ENCODE data around the gene PEX1.

The PEX1 gene

DNA sequence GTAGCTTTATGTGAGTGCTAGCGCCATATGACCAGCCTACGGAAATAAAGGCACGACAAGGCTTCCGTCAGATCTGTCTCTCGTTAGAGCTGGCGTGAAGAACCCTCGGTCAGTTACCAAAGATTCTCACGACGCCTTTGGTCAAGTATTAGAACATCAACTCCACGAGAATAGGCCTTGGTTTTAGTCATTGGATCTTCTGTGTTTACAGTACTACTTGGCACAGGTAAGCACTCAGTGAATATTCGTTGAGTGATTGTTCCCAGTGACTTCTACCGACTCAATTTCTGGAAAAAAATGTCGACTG, 591 bp upstream of the PEX1 start:
- DNase-seq (ENCODE audit: low read depth) = no peak
- TF ChIP-seq, protein P1, sequence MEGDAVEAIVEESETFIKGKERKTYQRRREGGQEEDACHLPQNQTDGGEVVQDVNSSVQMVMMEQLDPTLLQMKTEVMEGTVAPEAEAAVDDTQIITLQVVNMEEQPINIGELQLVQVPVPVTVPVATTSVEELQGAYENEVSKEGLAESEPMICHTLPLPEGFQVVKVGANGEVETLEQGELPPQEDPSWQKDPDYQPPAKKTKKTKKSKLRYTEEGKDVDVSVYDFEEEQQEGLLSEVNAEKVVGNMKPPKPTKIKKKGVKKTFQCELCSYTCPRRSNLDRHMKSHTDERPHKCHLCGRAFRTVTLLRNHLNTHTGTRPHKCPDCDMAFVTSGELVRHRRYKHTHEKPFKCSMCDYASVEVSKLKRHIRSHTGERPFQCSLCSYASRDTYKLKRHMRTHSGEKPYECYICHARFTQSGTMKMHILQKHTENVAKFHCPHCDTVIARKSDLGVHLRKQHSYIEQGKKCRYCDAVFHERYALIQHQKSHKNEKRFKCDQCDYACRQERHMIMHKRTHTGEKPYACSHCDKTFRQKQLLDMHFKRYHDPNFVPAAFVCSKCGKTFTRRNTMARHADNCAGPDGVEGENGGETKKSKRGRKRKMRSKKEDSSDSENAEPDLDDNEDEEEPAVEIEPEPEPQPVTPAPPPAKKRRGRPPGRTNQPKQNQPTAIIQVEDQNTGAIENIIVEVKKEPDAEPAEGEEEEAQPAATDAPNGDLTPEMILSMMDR (conservative IDR thresholded peaks at IDR 0.05; ENCODE audit: control insufficient read depth, insufficient read depth, low read depth, low read length) = no peak

DNA sequence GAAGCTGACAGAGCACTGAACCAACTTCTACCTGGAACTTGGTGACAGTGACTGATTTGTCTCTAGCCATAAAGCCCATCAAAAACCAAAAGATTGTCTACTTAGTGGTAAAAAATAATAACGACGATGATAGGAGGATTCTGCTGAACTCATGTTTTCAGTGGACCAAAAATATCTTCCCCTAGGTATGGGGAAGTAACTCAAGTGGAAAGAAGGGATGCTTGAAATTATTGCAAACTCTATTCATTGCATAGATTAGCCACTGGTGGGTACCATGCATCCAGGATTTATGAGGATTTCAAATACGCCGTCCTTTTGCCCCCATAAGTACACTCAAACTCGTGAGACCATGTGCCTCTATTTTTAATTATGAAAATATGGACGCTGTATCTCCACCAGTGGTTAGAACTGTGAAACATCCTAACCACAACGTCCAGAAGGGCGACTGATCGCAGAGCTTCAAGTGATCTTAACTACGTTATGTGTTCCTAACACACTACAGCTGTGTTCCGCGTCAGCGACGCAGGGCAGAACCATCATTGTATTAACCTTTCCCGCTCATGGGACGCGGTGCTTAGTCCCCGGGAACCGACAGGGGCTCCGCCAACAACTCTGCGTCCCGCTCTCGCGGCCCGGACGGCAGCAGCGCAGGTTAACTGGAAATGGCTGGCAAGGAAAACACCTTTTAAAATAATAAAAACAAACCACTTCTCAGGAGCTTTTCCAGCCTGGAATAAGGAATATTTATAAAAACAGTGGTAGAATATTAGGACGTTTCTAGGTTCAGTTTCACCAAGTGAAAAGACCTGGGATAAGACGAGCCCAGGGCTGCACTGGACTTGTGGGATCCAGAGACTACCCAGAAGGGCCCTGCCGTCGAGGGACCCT, 776 bp downstream of the PEX1 start:
- peak; percentile 58 for DNase-seq (ENCODE audit: low read depth)
- TF ChIP-seq, protein P1 (conservative IDR thresholded peaks at IDR 0.05; ENCODE audit: control insufficient read depth, insufficient read depth, low read depth, low read length) = no peak
- H3K4me3 ChIP-seq (ENCODE audit: control insufficient read depth, low read depth, low read length) = peak overlapping the region; percentile 86

More for the DNA sequence above, 591 bp upstream of the PEX1 start:
- H3K4me3 ChIP-seq (ENCODE audit: control insufficient read depth, low read depth, low read length) = peak overlapping the region; percentile 100

DNA sequence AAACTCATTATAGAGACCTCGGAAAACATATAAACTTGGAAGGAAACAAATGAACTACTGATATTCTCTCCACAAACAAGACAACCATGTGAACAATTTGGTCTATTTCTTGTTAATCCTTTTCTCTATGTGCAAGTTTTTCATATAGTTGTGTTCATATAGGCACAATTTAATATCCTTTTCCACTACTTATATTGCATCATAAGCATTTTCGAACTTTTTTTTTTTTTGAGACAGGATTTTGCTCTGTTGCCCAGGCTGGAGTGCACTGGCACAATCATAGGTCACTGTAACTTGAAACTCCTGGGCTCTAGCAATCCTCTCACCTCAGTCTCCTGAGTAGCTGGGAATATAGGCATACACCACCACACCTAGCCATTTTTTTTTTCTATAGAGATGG, 5.2 kb downstream of the PEX1 start:
- DNase-seq (ENCODE audit: low read depth) = no peak
- TF ChIP-seq, protein P1 (conservative IDR thresholded peaks at IDR 0.05; ENCODE audit: control insufficient read depth, insufficient read depth, low read depth, low read length) = no peak
- no peak overlapping the region for H3K4me3 ChIP-seq (ENCODE audit: control insufficient read depth, low read depth, low read length)

DNA sequence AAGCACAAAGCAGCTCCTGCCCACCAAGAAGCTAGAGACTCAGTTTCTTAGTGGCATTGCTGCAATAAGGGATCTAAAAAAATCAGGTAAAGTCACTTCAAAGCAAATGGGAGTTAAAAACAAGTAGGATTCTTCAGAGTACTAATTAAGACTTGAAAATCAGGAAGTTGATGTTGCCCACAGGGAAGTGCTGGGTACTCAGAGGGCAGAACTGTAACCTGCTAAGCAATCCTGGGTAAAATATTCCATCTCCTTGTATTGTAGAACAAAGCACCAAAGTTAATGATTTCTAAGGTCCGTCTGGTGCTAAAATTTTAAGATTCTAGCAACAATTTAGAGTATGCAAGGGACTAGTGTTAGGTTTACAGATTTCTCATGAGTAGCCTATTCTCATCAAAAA, 8.3 kb downstream of the PEX1 start:
- no peak for DNase-seq (ENCODE audit: low read depth)

DNA sequence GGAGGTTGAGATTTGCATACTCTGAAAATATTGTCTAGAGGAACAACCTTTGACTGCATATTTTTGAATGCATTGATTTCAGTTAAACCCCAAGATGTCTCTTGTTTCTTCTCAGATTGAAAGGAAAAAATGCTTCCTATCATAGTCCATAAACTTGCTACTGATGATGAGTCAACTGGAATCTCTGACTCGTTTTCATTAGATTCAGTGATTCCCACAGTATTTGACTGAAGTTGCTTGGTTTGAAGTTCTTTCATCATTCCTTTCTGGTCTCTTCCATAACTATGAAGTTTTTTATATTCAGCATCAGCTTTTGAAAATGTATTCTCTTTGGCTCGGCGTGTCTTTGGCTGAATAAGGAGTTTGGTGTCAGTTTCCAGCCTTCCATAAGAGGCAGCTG, 10.7 kb downstream of the PEX1 start:
- H3K4me3 ChIP-seq (ENCODE audit: control insufficient read depth, low read depth, low read length) = no peak overlapping the region
- peak; percentile 14 for DNase-seq (ENCODE audit: low read depth)
- TF ChIP-seq, protein P1 (conservative IDR thresholded peaks at IDR 0.05; ENCODE audit: control insufficient read depth, insufficient read depth, low read depth, low read length) = no peak

More for the DNA sequence above, 8.3 kb downstream of the PEX1 start:
- TF ChIP-seq, protein P1 (conservative IDR thresholded peaks at IDR 0.05; ENCODE audit: control insufficient read depth, insufficient read depth, low read depth, low read length) = no peak
- no peak overlapping the region for H3K4me3 ChIP-seq (ENCODE audit: control insufficient read depth, low read depth, low read length)

DNA sequence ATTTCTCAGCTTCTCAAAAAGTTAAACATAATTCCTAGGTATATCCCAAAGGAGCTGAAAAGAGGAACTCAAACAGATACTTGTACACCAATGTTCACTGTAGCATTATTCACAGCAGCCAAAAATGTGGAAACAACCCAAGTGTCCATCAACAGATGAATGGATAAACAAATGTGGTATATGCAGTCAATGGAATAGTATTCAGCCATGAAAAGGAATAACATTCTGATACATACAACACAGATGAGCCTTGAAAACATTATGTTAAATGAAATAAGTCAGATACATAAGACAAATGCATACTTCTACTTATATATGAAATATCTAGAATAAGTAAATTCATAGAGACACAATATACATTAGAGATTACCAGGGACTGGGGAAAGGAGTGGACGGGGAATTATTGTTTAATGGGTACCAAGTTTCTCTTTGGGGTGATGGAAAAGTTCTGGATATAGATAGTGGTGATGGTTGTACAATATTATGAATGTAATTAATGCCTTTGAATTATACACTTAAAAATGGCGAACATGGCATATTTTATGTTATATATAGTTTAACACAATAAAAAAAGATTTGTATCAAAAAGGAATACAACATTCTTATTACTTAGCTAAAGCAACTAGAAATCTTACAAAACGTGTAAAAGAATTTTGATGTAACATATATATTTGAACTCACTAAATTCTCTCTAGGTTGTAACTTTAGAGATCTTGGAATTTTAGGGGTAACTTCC, 15.0 kb downstream of the PEX1 start:
- TF ChIP-seq, protein P1 (conservative IDR thresholded peaks at IDR 0.05; ENCODE audit: control insufficient read depth, insufficient read depth, low read depth, low read length) = no peak
- DNase-seq (ENCODE audit: low read depth) = no peak
- no peak overlapping the region for H3K4me3 ChIP-seq (ENCODE audit: control insufficient read depth, low read depth, low read length)
